Endodermal cell (in vitro differentiated cells): ENCODE results near the gene TMEM272. TPM values are rescaled to one million over a fixed set of nuclear protein-coding genes. Genes with fewer than 3 reads are reported as not detected.

Experiments used
- DNase-seq: peaks from one replicate; pipeline ENCODE4 v3.0.0-alpha.2; 2017
- H3K27ac ChIP-seq: 2 replicates; pipeline ENCODE4 v1.5.1; 2013; ENCODE audit warnings: mild to moderate bottlenecking, low read depth, low read length, moderate library complexity
- H3K27me3 ChIP-seq: 2 replicates; pipeline ENCODE4 v1.6.1; 2013; ENCODE audit warnings: mild to moderate bottlenecking, low read length, moderate library complexity; ENCODE audit not compliant: insufficient read depth, control insufficient read depth, poor library complexity, severe bottlenecking
- H3K36me3 ChIP-seq: 2 replicates; pipeline ENCODE4 v1.7.0; 2013; ENCODE audit warnings: mild to moderate bottlenecking, low read length, moderate library complexity; ENCODE audit not compliant: control insufficient read depth, insufficient read depth
- H3K4me1 ChIP-seq: one replicate; pipeline ENCODE4 v1.7.0; 2013; ENCODE audit warnings: low read length; ENCODE audit not compliant: control insufficient read depth, insufficient read depth
- H3K4me3 ChIP-seq: 2 replicates; pipeline ENCODE4 v1.5.1; 2013; ENCODE audit warnings: mild to moderate bottlenecking, low read length, moderate library complexity
- H3K9ac ChIP-seq: 2 replicates; pipeline ENCODE4 v1.6.1; 2013; ENCODE audit warnings: mild to moderate bottlenecking, low read length, moderate library complexity; ENCODE audit not compliant: poor library complexity, severe bottlenecking; ENCODE audit errors: extremely low read depth
- H3K9me3 ChIP-seq: 2 replicates; pipeline ENCODE4 v1.6.1; 2013; ENCODE audit warnings: mild to moderate bottlenecking, low read length, moderate library complexity; ENCODE audit not compliant: control insufficient read depth
- H3K27ac Mint-ChIP-seq: 2 replicates; pipeline ENCODE4 v1.8.0; 2020; ENCODE audit warnings: mixed read lengths
- H3K27me3 Mint-ChIP-seq: 2 replicates; pipeline ENCODE4 v1.8.0; 2021; ENCODE audit warnings: mild to moderate bottlenecking, mixed read lengths; ENCODE audit not compliant: insufficient read depth
- H3K36me3 Mint-ChIP-seq: 2 replicates; pipeline ENCODE4 v1.8.0; 2020; ENCODE audit warnings: low read depth, mixed read lengths
- H3K4me1 Mint-ChIP-seq: 2 replicates; pipeline ENCODE4 v1.8.0; 2020; ENCODE audit warnings: mixed read lengths
- H3K4me3 Mint-ChIP-seq: 2 replicates; pipeline ENCODE4 v1.8.0; 2020; ENCODE audit warnings: mild to moderate bottlenecking, moderate library complexity, mixed read lengths
- H3K9me3 Mint-ChIP-seq: 2 replicates; pipeline ENCODE4 v1.8.0; 2020; ENCODE audit warnings: mild to moderate bottlenecking, mixed read lengths
- WGBS, 2 experiments: methylation state at CpG; one replicate each; pipeline versions ENCODE4 v1.1.5 to v1.1.7; 2013; ENCODE audit warnings: missing lambda C conversion rate in 2 of 2, mixed read lengths in 1 of 2; ENCODE audit not compliant: insufficient coverage in 1 of 2, insufficient read length in 1 of 2; 5-methylcytosine and 5-hydroxymethylcytosine counted together
- total RNA-seq, 2 donors: library from RNA; stranded (reverse); fragmentation: NEBNext Ultra II Directional in 1 of 2; extraction: Animal tissue kit (Norgen Biotek cat#: 25700) in 1 of 2; gene quantifications; 2 replicates in 1 of 2; 3 replicates in 1 of 2; pipeline ENCODE4 v1.2.1, GENCODE V29; 2021
- TF ChIP-seq, protein P1 (sequence below): fragments of 200-600 bp; sonication (generic); conservative IDR thresholded peaks from 2 replicates; pipeline ENCODE4 v1.5.0; 2021; ENCODE audit warnings: antibody characterized with exemption, mild to moderate bottlenecking

The TMEM272 gene
- total RNA-seq, 2 donors from 2014 or later, result 0.62 TPM

DNA sequence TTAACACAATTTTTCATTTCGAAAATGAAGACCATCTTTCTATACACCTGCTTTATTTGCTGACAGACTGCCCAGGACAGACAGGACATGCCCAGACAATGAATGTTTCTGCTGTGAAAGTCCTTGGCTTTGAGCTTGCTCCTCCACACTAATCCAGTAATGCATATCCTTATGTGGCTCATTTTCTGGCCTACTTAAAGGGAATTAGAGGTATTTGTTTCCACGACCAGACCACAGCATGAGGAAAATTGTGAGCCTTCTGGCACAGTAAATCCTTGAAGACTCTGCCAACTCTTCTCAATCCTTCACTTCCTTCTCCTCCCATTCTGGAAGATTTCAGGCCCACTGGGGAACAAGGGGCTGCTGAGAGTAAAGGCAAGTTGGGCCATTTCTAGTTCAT lies 42.5 kb upstream of the TMEM272 start:
- Histone ChIP-seq H3K36me3 (no peaks in the 10 kb centered on the region), H3K4me1 (no peaks in the 10 kb centered on the region), H3K9me3 (peaks cover 4% of the 10 kb centered on the region), H3K9ac (no peak overlapping the region), H3K27me3 (no peaks in the 10 kb centered on the region), H3K27ac (no peak overlapping the region), H3K4me3 (no peak overlapping the region)
- WGBS, 2 experiments, result 87% methylated on average over 2 of the region's 2 CpGs; no CpG with 5 or more reads in 1 of the 2 experiments
- Mint-ChIP-seq H3K9me3 (peaks cover 2% of the 10 kb centered on the region), H3K27ac (no peak overlapping the region), H3K27me3 (no peaks in the 10 kb centered on the region), H3K4me3 (no peak overlapping the region), H3K36me3 (no peaks in the 10 kb centered on the region), H3K4me1 (peaks cover 4% of the 10 kb centered on the region)
- TF ChIP-seq, protein P1, sequence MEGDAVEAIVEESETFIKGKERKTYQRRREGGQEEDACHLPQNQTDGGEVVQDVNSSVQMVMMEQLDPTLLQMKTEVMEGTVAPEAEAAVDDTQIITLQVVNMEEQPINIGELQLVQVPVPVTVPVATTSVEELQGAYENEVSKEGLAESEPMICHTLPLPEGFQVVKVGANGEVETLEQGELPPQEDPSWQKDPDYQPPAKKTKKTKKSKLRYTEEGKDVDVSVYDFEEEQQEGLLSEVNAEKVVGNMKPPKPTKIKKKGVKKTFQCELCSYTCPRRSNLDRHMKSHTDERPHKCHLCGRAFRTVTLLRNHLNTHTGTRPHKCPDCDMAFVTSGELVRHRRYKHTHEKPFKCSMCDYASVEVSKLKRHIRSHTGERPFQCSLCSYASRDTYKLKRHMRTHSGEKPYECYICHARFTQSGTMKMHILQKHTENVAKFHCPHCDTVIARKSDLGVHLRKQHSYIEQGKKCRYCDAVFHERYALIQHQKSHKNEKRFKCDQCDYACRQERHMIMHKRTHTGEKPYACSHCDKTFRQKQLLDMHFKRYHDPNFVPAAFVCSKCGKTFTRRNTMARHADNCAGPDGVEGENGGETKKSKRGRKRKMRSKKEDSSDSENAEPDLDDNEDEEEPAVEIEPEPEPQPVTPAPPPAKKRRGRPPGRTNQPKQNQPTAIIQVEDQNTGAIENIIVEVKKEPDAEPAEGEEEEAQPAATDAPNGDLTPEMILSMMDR, result no peak
- no peak for DNase-seq

DNA sequence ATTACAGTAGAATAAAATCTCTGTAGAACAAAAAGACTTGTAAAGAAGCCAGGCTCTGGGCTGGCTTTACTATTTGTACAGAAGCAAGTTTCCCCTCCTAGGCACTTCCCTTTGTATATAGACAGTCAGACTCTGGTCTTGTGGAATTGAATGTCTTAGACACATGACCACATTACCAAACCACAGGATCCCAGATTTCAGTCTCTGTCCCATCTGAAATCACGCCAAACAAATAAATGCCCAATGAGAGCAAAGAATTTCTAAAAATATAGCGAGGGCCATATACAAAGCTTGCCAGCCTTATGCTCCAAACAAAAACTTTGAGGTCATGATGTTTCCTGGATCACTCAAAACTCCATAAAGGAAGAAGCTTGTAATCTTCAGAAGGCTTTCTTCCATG lies 40.7 kb upstream of the TMEM272 start:
- no peaks in the 10 kb centered on the region for H3K36me3 Mint-ChIP-seq

DNA sequence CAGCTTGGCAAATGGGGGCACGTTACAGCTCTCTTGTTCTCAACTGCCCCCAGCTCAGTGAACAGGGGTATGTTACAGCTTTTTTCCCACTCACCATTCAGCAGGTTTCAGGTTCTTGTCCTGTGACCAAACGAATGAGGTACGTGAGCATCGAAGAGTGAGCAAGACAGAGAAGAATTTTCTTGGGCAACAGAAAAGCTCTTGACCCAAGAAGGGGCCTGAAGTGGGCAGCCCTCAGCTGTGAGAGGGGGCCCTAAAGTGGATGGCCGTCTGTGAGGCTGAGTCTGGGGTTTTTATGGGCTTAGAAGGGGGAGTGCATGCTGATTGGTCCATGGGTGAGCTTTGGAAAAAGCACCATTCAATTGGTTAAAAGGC lies 38.2 kb upstream of the TMEM272 start:
- Mint-ChIP-seq H3K27me3 (no peaks in the 10 kb centered on the region), H3K4me1 (peaks cover 13% of the 10 kb centered on the region), H3K36me3 (no peaks in the 10 kb centered on the region), H3K4me3 (no peak overlapping the region), H3K27ac (no peak overlapping the region), H3K9me3 (no peaks in the 10 kb centered on the region)
- H3K4me3 ChIP-seq, result no peak overlapping the region
- H3K9me3 ChIP-seq, result peaks cover 15% of the 10 kb centered on the region
- H3K27ac ChIP-seq, result no peak overlapping the region
- no peak overlapping the region for H3K9ac ChIP-seq
- WGBS, 2 experiments, result 75% methylated on average over 5 of the region's 5 CpGs
- H3K36me3 ChIP-seq, result no peaks in the 10 kb centered on the region
- H3K4me1 ChIP-seq, result no peaks in the 10 kb centered on the region
- H3K27me3 ChIP-seq, result no peaks in the 10 kb centered on the region
- no peak for DNase-seq
- TF ChIP-seq, protein P1, result no peak

More for the DNA sequence above, 40.7 kb upstream of the TMEM272 start:
- Histone ChIP-seq H3K27ac (no peak overlapping the region), H3K27me3 (no peaks in the 10 kb centered on the region), H3K9me3 (peaks cover 15% of the 10 kb centered on the region), H3K4me1 (no peaks in the 10 kb centered on the region), H3K9ac (no peak overlapping the region), H3K4me3 (no peak overlapping the region), H3K36me3 (no peaks in the 10 kb centered on the region)
- H3K27ac Mint-ChIP-seq, result no peak overlapping the region
- no peak overlapping the region for H3K4me3 Mint-ChIP-seq
- H3K9me3 Mint-ChIP-seq, result peaks cover 2% of the 10 kb centered on the region
- TF ChIP-seq, protein P1, result no peak
- WGBS, 2 experiments, result 96 to 100% methylated on average over 2 of the region's 2 CpGs
- no peaks in the 10 kb centered on the region for H3K27me3 Mint-ChIP-seq
- DNase-seq, result no peak
- peaks cover 3% of the 10 kb centered on the region for H3K4me1 Mint-ChIP-seq
